ENCODE measurements around the gene HOXD4.

The HOXD4 gene

DNA sequence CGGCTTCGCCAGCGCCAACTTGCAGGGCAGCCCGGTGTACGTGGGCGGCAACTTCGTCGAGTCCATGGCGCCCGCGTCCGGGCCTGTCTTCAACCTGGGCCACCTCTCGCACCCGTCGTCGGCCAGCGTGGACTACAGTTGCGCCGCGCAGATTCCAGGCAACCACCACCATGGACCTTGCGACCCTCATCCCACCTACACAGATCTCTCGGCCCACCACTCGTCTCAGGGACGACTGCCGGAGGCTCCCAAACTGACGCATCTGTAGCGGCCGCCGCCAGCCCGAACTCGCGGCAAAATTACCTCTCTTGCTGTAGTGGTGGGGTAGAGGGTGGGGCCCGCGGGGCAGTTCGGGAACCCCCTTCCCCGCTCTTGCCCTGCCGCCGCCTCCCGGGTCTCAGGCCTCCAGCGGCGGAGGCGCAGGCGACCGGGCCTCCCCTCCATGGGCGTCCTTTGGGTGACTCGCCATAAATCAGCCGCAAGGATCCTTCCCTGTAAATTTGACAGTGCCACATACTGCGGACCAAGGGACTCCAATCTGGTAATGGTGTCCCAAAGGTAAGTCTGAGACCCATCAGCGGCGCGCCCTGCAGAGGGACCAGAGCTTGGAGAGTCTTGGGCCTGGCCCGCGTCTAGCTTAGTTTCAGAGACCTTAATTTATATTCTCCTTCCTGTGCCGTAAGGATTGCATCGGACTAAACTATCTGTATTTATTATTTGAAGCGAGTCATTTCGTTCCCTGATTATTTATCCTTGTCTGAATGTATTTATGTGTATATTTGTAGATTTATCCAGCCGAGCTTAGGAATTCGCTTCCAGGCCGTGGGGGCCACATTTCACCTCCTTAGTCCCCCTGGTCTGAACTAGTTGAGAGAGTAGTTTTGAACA lies 20.9 kb downstream of the HOXD4 start:
- TF ChIP-seq CTCF (IDR thresholded peaks at IDR 0.05; ENCODE audit: borderline replicate concordance, insufficient read depth, low read depth, low read length) = no peak
- no peak overlapping the region for H3K4me3 ChIP-seq (ENCODE audit: low read depth, low read length)

GRCh38 chr2:176172895-176173566 lies 21.7 kb downstream of the HOXD4 start:
- no peak for TF ChIP-seq CTCF (IDR thresholded peaks at IDR 0.05; ENCODE audit: borderline replicate concordance, insufficient read depth, low read depth, low read length)

DNA sequence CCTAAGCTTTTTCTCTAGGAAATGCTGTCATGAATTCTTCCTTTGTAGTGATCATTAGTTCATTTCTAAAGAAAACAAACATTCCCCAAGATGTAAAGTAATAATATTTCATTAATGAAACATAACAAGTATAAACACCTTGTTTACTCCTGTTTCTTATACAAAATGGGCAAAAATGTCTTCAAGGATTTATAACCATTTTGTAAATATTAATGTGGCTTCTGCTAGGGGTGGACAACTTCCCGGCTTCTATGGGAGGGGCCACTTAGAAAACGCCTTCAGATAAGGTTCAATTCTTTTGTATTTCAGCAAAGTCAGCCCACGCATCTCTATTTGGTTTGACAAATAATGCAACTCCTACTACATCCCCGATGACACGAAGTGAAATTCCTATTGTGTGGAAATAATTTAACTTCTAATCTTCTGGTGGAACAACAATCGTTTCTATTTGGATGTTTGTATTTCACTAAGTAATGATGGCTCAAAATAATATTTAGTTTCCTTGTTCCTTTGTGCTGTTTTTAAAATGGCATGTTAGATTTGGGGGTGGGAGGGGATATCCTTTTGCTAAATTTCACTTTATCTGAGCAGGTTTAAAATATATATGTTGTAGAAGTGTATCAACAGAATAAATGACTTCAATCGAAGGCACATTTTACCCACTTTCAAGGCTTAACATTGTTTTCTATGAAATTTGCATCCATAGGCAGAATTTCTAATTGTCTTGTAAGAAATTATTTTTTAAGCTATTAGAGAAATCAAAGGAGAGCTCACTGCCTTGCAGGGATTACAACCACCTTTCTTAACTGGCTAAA lies 22.4 kb downstream of the HOXD4 start:
- no peak overlapping the region for H3K4me3 ChIP-seq (ENCODE audit: low read depth, low read length)
- TF ChIP-seq CTCF (IDR thresholded peaks at IDR 0.05; ENCODE audit: borderline replicate concordance, insufficient read depth, low read depth, low read length) = no peak

More at GRCh38 chr2:176172895-176173566, 21.7 kb downstream of the HOXD4 start:
- no peak overlapping the region for H3K4me3 ChIP-seq (ENCODE audit: low read depth, low read length)

- H3K4me3 ChIP-seq (ENCODE audit: low read depth, low read length) = no peak overlapping the region
- no peak for TF ChIP-seq CTCF (IDR thresholded peaks at IDR 0.05; ENCODE audit: borderline replicate concordance, insufficient read depth, low read depth, low read length)
These were observed 23.1 kb downstream of the HOXD4 start for GRCh38 chr2:176174382-176174823.

GRCh38 chr2:176174824-176175708 lies 23.7 kb downstream of the HOXD4 start:
- TF ChIP-seq CTCF (IDR thresholded peaks at IDR 0.05; ENCODE audit: borderline replicate concordance, insufficient read depth, low read depth, low read length) = no peak
- H3K4me3 ChIP-seq (ENCODE audit: low read depth, low read length) = no peak overlapping the region

All from GM12875 (cell line).